GM23248 (cell line): ENCODE data around the gene ARID1B. TPM values are rescaled to one million over a fixed set of nuclear protein-coding genes. Genes with fewer than 3 reads are reported as not detected.

Experiments
- DNase-seq: peaks from one replicate; pipeline ENCODE4 v3.0.0-alpha.2; 2015
- H2AFZ ChIP-seq: fragments of 200-600 bp; sonication (generic); 2 replicates; pipeline ENCODE4 v1.6.1; 2016; ENCODE audit warnings: antibody characterized with exemption
- H3F3A ChIP-seq: fragments of 200-600 bp; sonication (generic); 2 replicates; pipeline ENCODE4 v1.6.1; 2016; ENCODE audit warnings: mild to moderate bottlenecking, antibody characterized with exemption, mixed run types; ENCODE audit not compliant: insufficient read depth
- H3K27ac ChIP-seq: fragments of 200-600 bp; sonication (generic); 2 replicates; pipeline ENCODE4 v1.5.1; 2016; ENCODE audit warnings: mild to moderate bottlenecking
- H3K27me3 ChIP-seq: fragments of 200-600 bp; sonication (generic); replicated peaks from 2 replicates; pipeline ENCODE4 v1.6.1; 2016; ENCODE audit warnings: mild to moderate bottlenecking; ENCODE audit not compliant: insufficient read depth
- H3K36me3 ChIP-seq: fragments of 200-600 bp; sonication (generic); 2 replicates; pipeline ENCODE4 v1.6.1; 2016; ENCODE audit warnings: low read depth, mild to moderate bottlenecking
- H3K4me1 ChIP-seq: fragments of 200-600 bp; sonication (generic); 2 replicates; pipeline ENCODE4 v1.6.1; 2016; ENCODE audit warnings: mild to moderate bottlenecking; ENCODE audit not compliant: insufficient read depth
- H3K4me2 ChIP-seq: fragments of 200-600 bp; sonication (generic); one replicate; pipeline ENCODE4 v1.6.1; 2016; ENCODE audit warnings: mild to moderate bottlenecking; ENCODE audit not compliant: unreplicated experiment
- H3K4me3 ChIP-seq: fragments of 200-600 bp; sonication (generic); 2 replicates; pipeline ENCODE4 v1.5.1; 2016; ENCODE audit warnings: mild to moderate bottlenecking
- H3K79me2 ChIP-seq: fragments of 200-600 bp; sonication (generic); 2 replicates; pipeline ENCODE4 v1.6.1; 2016; ENCODE audit warnings: mild to moderate bottlenecking; ENCODE audit not compliant: insufficient read depth
- H3K9ac ChIP-seq: fragments of 200-600 bp; sonication (generic); 2 replicates; pipeline ENCODE4 v1.6.1; 2016; ENCODE audit warnings: mild to moderate bottlenecking
- H3K9me2 ChIP-seq: fragments of 200-600 bp; sonication (generic); 2 replicates; pipeline ENCODE4 v1.6.1; 2016; ENCODE audit warnings: mixed run types, mild to moderate bottlenecking, moderate library complexity; ENCODE audit not compliant: insufficient read depth
- H3K9me3 ChIP-seq: fragments of 200-600 bp; sonication (generic); one replicate; pipeline ENCODE4 v1.6.1; 2017; ENCODE audit warnings: low read depth
- H4K20me1 ChIP-seq: fragments of 200-600 bp; sonication (generic); 2 replicates; pipeline ENCODE4 v1.6.0; 2016; ENCODE audit not compliant: insufficient read depth
- EZH2 ChIP-seq: fragments of 200-600 bp; sonication (generic); IDR thresholded peaks from 2 replicates; pipeline ENCODE4 v1.6.1; 2018; ENCODE audit warnings: antibody characterized with exemption, mild to moderate bottlenecking; ENCODE audit not compliant: insufficient read depth, poor library complexity, severe bottlenecking
- EZH2phosphoT487 ChIP-seq: fragments of 200-600 bp; sonication (generic); IDR thresholded peaks from 2 replicates; pipeline ENCODE4 v1.6.1; 2018; ENCODE audit warnings: antibody characterized with exemption, moderate library complexity, mild to moderate bottlenecking, low read depth; ENCODE audit not compliant: insufficient read depth
- WGBS, 2 experiments: methylation state at CpG; one replicate each; pipeline ENCODE4 v1.1.6; 2015 to 2017; ENCODE audit warnings: low lambda C conversion rate in 2 of 2, low coverage in 1 of 2; ENCODE audit errors: missing lambda C conversion rate in 2 of 2; 5-methylcytosine and 5-hydroxymethylcytosine counted together
- in situ Hi-C: fragments of 300-500 bp; cut with MboI; formaldehyde crosslinking; loops from 2 replicates; pipeline ENCODE4 v1.15.0; 2020
- polyA plus RNA-seq: library from polyadenylated mRNA; unstranded; fragments of >200 nt; fragmentation: Nextera tagmentation; extraction: Ambion mirVana; gene quantifications from 2 replicates; pipeline ENCODE4 v1.2.1, GENCODE V29; 2016
- total RNA-seq: library from RNA; depleted of rRNA; stranded (reverse); fragments of >200 nt; shearing (Covaris generic); gene quantifications from 2 replicates; pipeline ENCODE4 v1.2.3, GENCODE V29; 2014

ARID1B gene
- total and polyA plus RNA-seq, 2 experiments from 2014 or later, result 19.3 to 21.2 TPM

- Histone ChIP-seq H3K9me2 (no peaks in the 10 kb centered on the region), H2AFZ (no peak overlapping the region), H3K4me2 (no peak overlapping the region), H3F3A (no peaks in the 10 kb centered on the region), H3K4me1 (no peaks in the 10 kb centered on the region), H3K9ac (no peak overlapping the region), H3K36me3 (no peaks in the 10 kb centered on the region), H4K20me1 (0 out of 2 replicates have a peak, but pooled peaks cover 3% of the 10 kb centered on the region), H3K4me3 (no peak overlapping the region), H3K27ac (no peak overlapping the region), H3K9me3 (no peaks in the 10 kb centered on the region), H3K79me2 (peaks cover 100% of the 10 kb centered on the region), H3K27me3 (no peaks in the 10 kb centered on the region)
- no peak for TF ChIP-seq EZH2
- no peak for TF ChIP-seq EZH2phosphoT487
- in situ Hi-C loops, result no loop called here
- DNase-seq, result no peak
- 84 to 87% methylated on average over 7 of the region's 7 CpGs for WGBS, 2 experiments
Measured at GRCh38 chr6:156971153-156971885, 194.1 kb downstream of the ARID1B start.

- H3K4me3 ChIP-seq, result no peak overlapping the region
- H4K20me1 ChIP-seq, result 0 out of 2 replicates have a peak, but pooled peaks cover 3% of the 10 kb centered on the region
- in situ Hi-C loops, result no loop called here
- no peak for DNase-seq
- no peaks in the 10 kb centered on the region for H3K27me3 ChIP-seq
- no peaks in the 10 kb centered on the region for H3K9me2 ChIP-seq
- no peak overlapping the region for H3K4me2 ChIP-seq
- peaks cover 100% of the 10 kb centered on the region for H3K79me2 ChIP-seq
- no peak overlapping the region for H3K9ac ChIP-seq
- no peaks in the 10 kb centered on the region for H3F3A ChIP-seq
- H3K9me3 ChIP-seq, result no peaks in the 10 kb centered on the region
- H3K27ac ChIP-seq, result no peak overlapping the region
- H3K4me1 ChIP-seq, result no peaks in the 10 kb centered on the region
- no peak overlapping the region for H2AFZ ChIP-seq
- TF ChIP-seq EZH2phosphoT487, result no peak
- no peak for TF ChIP-seq EZH2
- H3K36me3 ChIP-seq, result no peaks in the 10 kb centered on the region
- 90 to 97% methylated on average over 3 of the region's 3 CpGs for WGBS, 2 experiments
Measured at GRCh38 chr6:156972145-156972544, 195.0 kb downstream of the ARID1B start.

DNA sequence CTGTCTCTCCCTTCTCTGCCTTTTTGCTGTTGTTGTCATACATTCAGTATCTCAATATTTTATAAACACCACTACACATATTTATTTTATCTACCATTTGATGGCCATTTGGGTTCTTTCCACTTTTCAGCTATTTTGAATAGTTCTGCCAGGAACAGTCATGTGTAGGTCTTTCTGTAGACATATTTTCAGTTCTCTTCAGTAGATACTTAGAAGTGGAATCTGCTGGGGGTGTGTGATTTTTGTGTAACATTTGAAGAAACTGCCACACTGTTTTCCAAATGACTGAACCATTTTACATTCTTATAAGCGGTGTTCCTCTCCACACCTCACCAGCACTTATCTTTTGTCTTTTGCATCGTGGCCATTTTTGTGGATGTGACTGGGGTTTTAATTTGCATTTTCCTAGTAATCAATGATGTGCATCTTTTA, 197.7 kb downstream of the ARID1B start:
- no peak overlapping the region for H3K4me2 ChIP-seq
- no peaks in the 10 kb centered on the region for H3K9me3 ChIP-seq
- 98 to 99% methylated on average over 2 of the region's 2 CpGs for WGBS, 2 experiments
- H4K20me1 ChIP-seq, result no peaks in the 10 kb centered on the region
- H2AFZ ChIP-seq, result no peak overlapping the region
- DNase-seq, result no peak
- TF ChIP-seq EZH2 (no peak), EZH2phosphoT487 (no peak)
- in situ Hi-C loops, result no loop called here
- H3K4me3 ChIP-seq, result no peak overlapping the region
- H3K9me2 ChIP-seq, result no peaks in the 10 kb centered on the region
- no peak overlapping the region for H3K9ac ChIP-seq
- no peaks in the 10 kb centered on the region for H3K27me3 ChIP-seq
- peaks cover 100% of the 10 kb centered on the region for H3K79me2 ChIP-seq
- H3K4me1 ChIP-seq, result 0 out of 2 replicates have a peak, but pooled peaks cover 3% of the 10 kb centered on the region
- no peaks in the 10 kb centered on the region for H3K36me3 ChIP-seq
- H3K27ac ChIP-seq, result no peak overlapping the region
- no peaks in the 10 kb centered on the region for H3F3A ChIP-seq

DNA sequence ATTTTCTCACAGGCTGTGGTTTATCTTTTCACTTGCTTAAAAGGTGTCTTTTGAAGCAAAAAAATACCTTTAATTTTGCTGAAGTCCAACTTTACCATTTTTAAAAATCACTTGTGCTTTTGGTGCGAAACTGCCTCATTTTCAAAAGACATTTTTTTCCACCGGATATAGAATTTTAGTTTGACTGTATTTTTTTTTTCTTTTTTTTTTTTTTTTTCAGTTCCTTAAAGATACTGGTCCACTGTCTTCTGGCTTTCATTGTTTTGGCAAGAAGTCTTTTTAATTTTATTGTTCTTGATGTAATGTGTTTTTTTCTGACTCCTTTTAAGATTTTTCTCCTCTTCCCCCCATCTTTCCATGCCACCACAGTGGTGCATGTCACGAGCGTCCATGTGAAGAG, 198.2 kb downstream of the ARID1B start:
- 90 to 95% methylated on average over 4 of the region's 4 CpGs for WGBS, 2 experiments
- Histone ChIP-seq H3F3A (no peaks in the 10 kb centered on the region), H4K20me1 (no peaks in the 10 kb centered on the region), H3K36me3 (no peaks in the 10 kb centered on the region), H2AFZ (no peak overlapping the region), H3K27me3 (no peaks in the 10 kb centered on the region), H3K79me2 (peaks cover 100% of the 10 kb centered on the region), H3K9me3 (no peaks in the 10 kb centered on the region), H3K4me3 (no peak overlapping the region), H3K9me2 (no peaks in the 10 kb centered on the region), H3K27ac (no peak overlapping the region), H3K9ac (no peak overlapping the region), H3K4me2 (no peak overlapping the region), H3K4me1 (0 out of 2 replicates have a peak, but pooled peaks cover 3% of the 10 kb centered on the region)
- no peak for DNase-seq
- in situ Hi-C loops, result no loop called here
- TF ChIP-seq EZH2phosphoT487 (no peak), EZH2 (no peak)
